Gastroesophageal sphincter (tissue), 4 donors: ENCODE measurements around the gene RPL35. TPM values are rescaled to one million over a fixed set of nuclear protein-coding genes. Genes with fewer than 3 reads are reported as not detected.

Experiments
- ATAC-seq: fragments of 150-250 bp; one replicate; pipeline ENCODE4 v1.9.1; 2016; ENCODE audit warnings: mild to moderate bottlenecking, moderate library complexity
- H3K27ac ChIP-seq, 4 donors: fragments of 200-600 bp; sonication (generic) in 3 of 4; 1 replicate in 3 of 4; 2 replicates in 1 of 4; pipeline ENCODE4 v1.5.1; 2016 to 2019
- H3K27me3 ChIP-seq: fragments of 200-600 bp; sonication (generic); one replicate; pipeline ENCODE4 v1.5.1; 2019
- H3K36me3 ChIP-seq, 2 donors: fragments of 200-600 bp; sonication (generic); one replicate each; pipeline ENCODE4 v1.5.1; 2019; ENCODE audit warnings: control low read depth in 1 of 2
- H3K4me1 ChIP-seq, 3 donors: fragments of 200-600 bp; sonication (generic); 1 replicate in 2 of 3; 2 replicates in 1 of 3; pipeline ENCODE4 v1.5.1; 2016 to 2019; ENCODE audit warnings: control low read depth in 2 of 3
- H3K4me3 ChIP-seq, 2 donors: fragments of 200-600 bp; sonication (generic); one replicate each; pipeline ENCODE4 v1.5.1; 2019; ENCODE audit warnings: mild to moderate bottlenecking in 1 of 2, moderate library complexity in 1 of 2
- H3K9me3 ChIP-seq, 3 donors: fragments of 200-600 bp; sonication (generic); one replicate each; pipeline ENCODE4 v1.5.1; 2017 to 2019; ENCODE audit warnings: control low read depth in 2 of 3
- EP300 ChIP-seq: sonication (generic); formaldehyde crosslinking; IDR thresholded peaks from one replicate; pipeline ENCODE4 v1.6.1; 2017; ENCODE audit warnings: antibody characterized with exemption, mild to moderate bottlenecking
- POLR2A ChIP-seq, 2 donors: fragments of 450-650 bp; IDR thresholded peaks; one replicate each; pipeline ENCODE4 v1.6.1; 2017; ENCODE audit warnings: antibody characterized with exemption in 2 of 2, mild to moderate bottlenecking in 2 of 2, moderate library complexity in 1 of 2
- POLR2AphosphoS5 ChIP-seq: sonication (generic); formaldehyde crosslinking; IDR thresholded peaks from one replicate; pipeline ENCODE4 v1.6.1; 2017; ENCODE audit warnings: antibody characterized with exemption
- WGBS, 2 donors: methylation state at CpG; one replicate each; pipeline ENCODE4 v1.1.5; 2018; ENCODE audit warnings: low coverage in 1 of 2; 5-methylcytosine and 5-hydroxymethylcytosine counted together
- total RNA-seq, 4 donors: library from RNA; depleted of rRNA; stranded (reverse); fragments of >200 nt; gene quantifications; one replicate each; pipeline ENCODE4 v1.1.0, GENCODE V29; 2016
- TF ChIP-seq, protein P1 (sequence below), 4 experiments: fragments of 200-600 bp in 2 of 4; fragments of 450-650 bp in 2 of 4; sonication (generic) in 1 of 4; IDR thresholded peaks; one replicate each; pipeline ENCODE4 v1.5.1; 2017 to 2019; ENCODE audit warnings: antibody characterized with exemption in 4 of 4, mild to moderate bottlenecking in 2 of 4, moderate library complexity in 2 of 4

The RPL35 gene
- total RNA-seq, 4 donors from 2014 or later = 1,026 to 2,785 (median 2,065) TPM

DNA sequence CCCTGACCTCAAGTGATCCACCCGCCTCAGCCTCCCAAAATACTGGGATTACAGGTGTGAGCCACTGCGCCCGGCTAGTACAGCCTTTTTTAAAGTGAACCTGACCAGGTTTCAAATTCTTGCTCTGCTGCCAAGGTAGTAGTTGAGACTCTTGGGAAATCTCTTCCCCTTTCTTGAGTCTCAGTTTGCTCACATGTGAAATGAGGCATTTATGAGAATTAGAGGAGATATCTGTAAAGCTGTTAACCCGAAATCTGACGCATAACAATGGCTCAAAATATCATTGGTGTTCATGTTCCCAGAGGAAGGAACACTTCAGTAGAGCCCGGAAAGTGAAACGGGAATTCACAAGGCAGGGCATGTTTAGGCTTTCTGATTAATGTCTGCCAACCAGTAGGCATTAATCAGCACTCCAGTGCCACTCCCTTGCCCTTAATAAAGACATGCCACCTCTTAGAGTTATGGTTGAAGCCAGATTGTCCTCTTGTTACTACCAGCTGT lies 1.7 kb upstream of the RPL35 start:
- 55 to 56% methylated on average over 3 to 6 of the region's 7 CpGs for WGBS, 2 donors
- H3K4me3 ChIP-seq = no peak overlapping the region
- peaks cover 0 to 50% (median 18%) of the 10 kb centered on the region in 3 donors for H3K4me1 ChIP-seq
- H3K36me3 ChIP-seq = peaks cover 0 to 22% of the 10 kb centered on the region in 2 donors
- TF ChIP-seq POLR2AphosphoS5 (no peak), EP300 (no peak), POLR2A (IDR thresholded peaks at IDR 0.05) (no peak)
- TF ChIP-seq, protein P1, sequence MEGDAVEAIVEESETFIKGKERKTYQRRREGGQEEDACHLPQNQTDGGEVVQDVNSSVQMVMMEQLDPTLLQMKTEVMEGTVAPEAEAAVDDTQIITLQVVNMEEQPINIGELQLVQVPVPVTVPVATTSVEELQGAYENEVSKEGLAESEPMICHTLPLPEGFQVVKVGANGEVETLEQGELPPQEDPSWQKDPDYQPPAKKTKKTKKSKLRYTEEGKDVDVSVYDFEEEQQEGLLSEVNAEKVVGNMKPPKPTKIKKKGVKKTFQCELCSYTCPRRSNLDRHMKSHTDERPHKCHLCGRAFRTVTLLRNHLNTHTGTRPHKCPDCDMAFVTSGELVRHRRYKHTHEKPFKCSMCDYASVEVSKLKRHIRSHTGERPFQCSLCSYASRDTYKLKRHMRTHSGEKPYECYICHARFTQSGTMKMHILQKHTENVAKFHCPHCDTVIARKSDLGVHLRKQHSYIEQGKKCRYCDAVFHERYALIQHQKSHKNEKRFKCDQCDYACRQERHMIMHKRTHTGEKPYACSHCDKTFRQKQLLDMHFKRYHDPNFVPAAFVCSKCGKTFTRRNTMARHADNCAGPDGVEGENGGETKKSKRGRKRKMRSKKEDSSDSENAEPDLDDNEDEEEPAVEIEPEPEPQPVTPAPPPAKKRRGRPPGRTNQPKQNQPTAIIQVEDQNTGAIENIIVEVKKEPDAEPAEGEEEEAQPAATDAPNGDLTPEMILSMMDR (IDR thresholded peaks at IDR 0.05) = no peak
- no peak for ATAC-seq
- H3K27me3 ChIP-seq = no peaks in the 10 kb centered on the region
- H3K9me3 ChIP-seq = no peaks in the 10 kb centered on the region
- H3K27ac ChIP-seq = peak overlapping the region in 3 of 4 donors; percentile 13 to 92 (median 91)

DNA sequence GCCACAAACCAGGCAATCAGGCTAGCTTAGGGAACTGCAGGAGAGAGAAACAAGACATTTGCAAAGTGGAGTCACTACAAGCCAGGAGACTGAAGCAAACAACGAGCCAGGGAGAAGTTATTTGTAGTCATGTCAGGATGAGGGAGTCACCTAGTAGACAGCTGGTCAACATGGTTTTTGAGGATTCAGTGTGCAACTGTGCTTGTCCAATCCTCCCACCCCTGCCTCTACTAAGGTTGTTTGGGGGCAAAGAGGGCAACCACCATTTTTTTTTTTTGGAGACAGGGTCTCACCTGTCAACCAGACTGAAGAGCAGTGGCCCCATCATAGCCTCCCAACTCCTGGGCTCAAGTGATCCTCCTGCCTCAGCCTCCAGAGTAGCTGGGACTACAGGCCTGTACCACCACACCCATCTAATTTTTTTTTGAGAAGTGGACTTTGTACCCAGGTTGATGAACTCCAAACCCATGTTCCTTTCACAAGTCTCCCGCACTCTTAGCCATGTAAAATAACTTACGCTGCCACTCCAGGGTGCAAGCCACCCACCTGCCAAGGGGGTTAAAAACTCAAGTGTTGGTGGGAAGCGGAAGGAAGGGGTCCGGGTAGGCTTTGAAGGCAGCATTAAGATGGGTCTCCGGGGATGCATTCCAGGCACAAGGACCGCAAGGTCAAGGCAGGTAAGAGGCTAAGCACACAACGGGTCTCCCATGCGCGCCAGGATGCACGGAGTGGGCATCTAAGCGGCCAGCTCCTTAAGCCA lies 995 bp downstream of the RPL35 start:
- peaks cover 0 to 48% of the 10 kb centered on the region in 2 donors for H3K36me3 ChIP-seq
- TF ChIP-seq, protein P1 (IDR thresholded peaks at IDR 0.05) = no peak
- TF ChIP-seq POLR2AphosphoS5 (no peak), EP300 (no peak), POLR2A (IDR thresholded peaks at IDR 0.05) (no peak)
- peaks cover 0 to 41% (median 13%) of the 10 kb centered on the region in 3 donors for H3K4me1 ChIP-seq
- H3K27me3 ChIP-seq = no peaks in the 10 kb centered on the region
- peak overlapping the region; percentile 63 to 84 for H3K4me3 ChIP-seq
- H3K9me3 ChIP-seq = no peaks in the 10 kb centered on the region
- no peak for ATAC-seq
- 13 to 20% methylated on average over 3 to 5 of the region's 12 CpGs for WGBS, 2 donors
- H3K27ac ChIP-seq = peak overlapping the region in 3 of 4 donors; percentile 91 to 92 (median 91)

DNA sequence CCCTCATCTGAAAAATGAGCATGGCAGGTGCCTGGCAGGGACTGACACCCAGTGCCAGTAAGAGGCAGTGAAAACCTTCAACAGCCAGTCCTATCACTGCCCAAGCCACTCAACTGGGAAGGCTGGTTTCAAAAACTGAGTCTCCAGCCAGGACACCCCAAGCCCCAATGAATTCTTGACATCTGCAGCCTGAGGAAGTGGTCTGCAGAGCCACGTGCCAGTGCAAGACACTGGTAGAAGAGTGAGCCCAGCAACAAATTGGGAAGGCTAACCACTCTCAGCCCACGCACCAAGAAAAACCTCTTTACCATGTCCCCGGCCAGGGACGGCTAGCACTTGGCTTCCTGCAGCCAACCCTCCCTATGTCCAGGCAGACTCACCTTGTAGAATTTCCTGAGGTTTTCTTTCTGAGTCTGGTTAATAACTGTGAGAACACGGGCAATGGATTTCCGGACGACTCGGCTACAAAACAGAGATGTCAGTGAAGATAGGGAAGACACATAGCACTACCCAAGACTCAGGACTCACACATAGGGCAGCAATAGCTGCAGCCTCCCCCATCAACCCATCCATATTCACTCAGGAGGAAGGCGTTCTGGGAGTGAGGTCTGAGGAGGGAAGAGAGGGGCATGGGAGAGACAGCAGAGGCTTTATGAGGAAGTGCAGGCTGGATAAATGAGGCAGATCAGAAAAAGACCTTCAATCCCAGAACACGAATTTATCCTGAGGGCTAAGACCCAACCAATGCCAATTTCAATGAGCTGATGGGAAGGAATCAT lies 1.8 kb downstream of the RPL35 start:
- Histone ChIP-seq H3K9me3 (no peaks in the 10 kb centered on the region), H3K4me1 (peaks cover 0 to 41% (median 13%) of the 10 kb centered on the region in 3 donors), H3K27me3 (no peaks in the 10 kb centered on the region), H3K4me3 (no peak overlapping the region), H3K36me3 (peaks cover 0 to 48% of the 10 kb centered on the region in 2 donors), H3K27ac (peak overlapping the region in 2 of 4 donors; percentile 91 to 92)
- TF ChIP-seq EP300 (no peak), POLR2AphosphoS5 (no peak), POLR2A (IDR thresholded peaks at IDR 0.05) (no peak)
- TF ChIP-seq, protein P1 (IDR thresholded peaks at IDR 0.05) = no peak
- WGBS, 2 donors = 33 to 63% methylated on average over 1 to 8 of the region's 10 CpGs
- no peak for ATAC-seq

DNA sequence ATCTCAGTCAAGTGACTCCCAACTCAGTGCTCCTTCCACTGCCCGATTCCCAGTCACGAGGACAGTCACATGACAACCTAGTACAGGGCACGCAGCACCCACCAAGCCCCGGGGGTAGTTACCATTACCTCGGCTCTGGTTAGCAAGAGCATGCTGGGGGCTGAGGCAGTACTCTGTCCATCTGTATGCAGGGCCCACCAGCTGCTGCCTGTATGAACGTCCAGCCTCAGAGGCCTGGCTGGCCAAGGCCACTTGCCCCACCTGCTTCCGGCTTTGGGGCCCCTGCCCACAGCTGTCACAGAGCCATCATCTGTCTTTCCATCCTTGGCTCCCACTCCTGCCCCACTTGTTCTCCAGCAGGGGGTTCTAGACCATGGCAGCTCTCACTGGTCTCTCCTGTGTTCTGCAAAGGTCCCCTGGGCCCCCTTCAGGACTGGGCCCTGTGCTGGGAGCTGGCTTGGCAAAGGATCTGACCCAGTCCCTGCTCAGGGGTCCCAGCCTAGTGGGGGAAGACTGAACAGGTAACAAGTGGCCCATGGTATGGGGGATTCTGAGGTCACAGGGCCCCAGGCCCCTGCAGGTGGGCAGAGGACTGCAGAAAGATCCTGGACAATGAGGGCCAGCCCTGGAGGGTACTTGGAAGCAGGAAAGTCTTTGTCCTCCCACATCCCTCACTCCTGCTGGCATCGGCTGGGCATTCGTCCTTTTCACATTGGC lies 3.3 kb downstream of the RPL35 start:
- ATAC-seq = no peak
- 60% methylated on average over 1 of the region's 9 CpGs; no CpG with 5 or more reads in 1 of the 2 donors for WGBS, 2 donors
- Histone ChIP-seq H3K36me3 (peaks cover 0 to 48% of the 10 kb centered on the region in 2 donors), H3K9me3 (no peaks in the 10 kb centered on the region), H3K27ac (no peak overlapping the region), H3K27me3 (no peaks in the 10 kb centered on the region), H3K4me3 (no peak overlapping the region), H3K4me1 (peaks cover 0 to 45% (median 13%) of the 10 kb centered on the region in 3 donors)
- TF ChIP-seq, protein P1 (IDR thresholded peaks at IDR 0.05) = no peak
- no peak for TF ChIP-seq POLR2A (IDR thresholded peaks at IDR 0.05)
- TF ChIP-seq POLR2AphosphoS5 = no peak
- no peak for TF ChIP-seq EP300
